HUES64 (cell line): Measurements from ENCODE around the gene LAMB3.

Experiments
- H3K27ac ChIP-seq: 2 replicates; pipeline ENCODE4 v1.7.0; 2013; ENCODE audit warnings: low read depth, low read length, inconsistent platforms
- H3K27me3 ChIP-seq: 2 replicates; pipeline ENCODE4 v1.6.1; 2013; ENCODE audit warnings: mild to moderate bottlenecking, low read length; ENCODE audit not compliant: insufficient read depth
- H3K36me3 ChIP-seq: 2 replicates; pipeline ENCODE4 v1.6.1; 2013; ENCODE audit warnings: mild to moderate bottlenecking, low read length; ENCODE audit not compliant: insufficient read depth
- H3K4me1 ChIP-seq: 2 replicates; pipeline ENCODE4 v1.6.1; 2013; ENCODE audit warnings: mild to moderate bottlenecking, low read length, moderate library complexity; ENCODE audit not compliant: insufficient read depth
- H3K4me3 ChIP-seq: 2 replicates; pipeline ENCODE4 v1.5.1; 2013; ENCODE audit warnings: mild to moderate bottlenecking, low read length, moderate library complexity
- H3K9ac ChIP-seq: 2 replicates; pipeline ENCODE4 v1.6.1; 2013; ENCODE audit warnings: mild to moderate bottlenecking, low read depth, low read length
- H3K9me3 ChIP-seq: 2 replicates; pipeline ENCODE4 v1.6.1; 2013; ENCODE audit warnings: low read depth, low read length; ENCODE audit not compliant: insufficient read depth
- WGBS: fragments of 150-250, 120-280 bp; methylation state at CpG from one replicate; pipeline ENCODE4 v1.1.7; 2013; ENCODE audit warnings: missing lambda C conversion rate; 5-methylcytosine and 5-hydroxymethylcytosine counted together

The LAMB3 gene

GRCh38 chr1:209659909-209660308 is 7.7 kb upstream of the LAMB3 start:
- no peak overlapping the region for H3K4me3 ChIP-seq
- no peaks in the 10 kb centered on the region for H3K27me3 ChIP-seq
- H3K9me3 ChIP-seq, result no peaks in the 10 kb centered on the region
- H3K9ac ChIP-seq, result no peak overlapping the region
- no peaks in the 10 kb centered on the region; the same call in 1 of the 2 replicates for H3K4me1 ChIP-seq
- 79% methylated on average over 4 of the region's 5 CpGs for WGBS
- H3K36me3 ChIP-seq, result no peaks in the 10 kb centered on the region
- no peak overlapping the region for H3K27ac ChIP-seq

DNA sequence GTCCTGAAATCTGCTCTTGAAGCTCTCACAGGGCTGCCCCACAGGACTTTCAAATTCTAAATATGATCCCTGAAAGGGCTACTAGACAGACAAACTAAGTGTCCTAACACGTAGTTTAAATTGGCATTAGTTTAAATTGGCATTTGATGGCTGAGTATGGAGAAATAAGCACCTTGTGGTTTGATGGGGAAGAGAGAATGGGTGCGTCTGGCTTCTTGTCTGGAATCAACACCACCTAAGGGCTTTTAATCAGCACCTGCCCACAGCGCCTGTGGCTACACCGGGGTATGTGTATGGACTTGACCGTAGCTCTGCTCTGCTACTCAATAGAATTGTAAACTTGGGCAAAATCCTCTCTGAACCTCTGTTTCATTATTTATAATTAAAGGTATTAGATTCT is 5.7 kb upstream of the LAMB3 start:
- Histone ChIP-seq H3K36me3 (no peaks in the 10 kb centered on the region), H3K27ac (no peak overlapping the region), H3K4me3 (no peak overlapping the region), H3K9me3 (no peaks in the 10 kb centered on the region), H3K4me1 (peaks cover 9% of the 10 kb centered on the region; the same call in 1 of the 2 replicates), H3K27me3 (no peaks in the 10 kb centered on the region), H3K9ac (no peak overlapping the region)
- 56% methylated on average over 5 of the region's 5 CpGs for WGBS

DNA sequence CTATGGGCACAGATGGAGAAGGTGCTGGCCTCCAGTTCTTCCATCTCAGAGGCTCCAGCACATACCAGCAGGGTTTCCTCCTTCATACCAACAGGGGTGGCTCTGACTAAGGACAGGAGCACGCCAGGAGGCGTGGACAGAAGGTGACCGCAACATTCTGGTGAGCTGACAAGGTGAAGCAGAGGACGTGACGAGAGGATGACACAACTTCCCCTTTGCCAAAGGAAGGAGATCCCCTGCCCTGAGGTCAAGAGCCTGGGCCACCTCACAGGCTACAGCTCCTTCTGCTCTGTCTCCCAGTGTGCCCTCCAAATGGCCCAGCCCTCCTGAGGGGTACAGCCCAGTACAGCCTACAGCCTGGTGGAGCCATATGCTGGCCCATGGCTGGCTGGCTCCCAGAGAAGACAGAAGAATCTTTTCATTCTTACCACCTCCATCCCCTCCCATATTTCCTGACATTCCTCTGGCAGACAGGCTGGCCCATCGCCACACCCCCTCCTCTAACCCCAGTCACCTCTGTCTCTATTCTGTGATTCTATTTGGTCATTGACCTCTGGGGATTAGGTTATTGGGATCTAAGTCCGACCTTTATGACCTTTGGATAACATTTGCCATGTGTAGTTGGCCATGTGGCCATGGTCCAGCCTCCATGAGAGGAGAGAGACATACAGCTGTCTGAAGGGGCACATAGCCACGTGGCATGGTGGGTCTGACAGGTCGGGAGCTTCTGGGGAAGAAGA is 5.1 kb upstream of the LAMB3 start:
- Histone ChIP-seq H3K4me1 (peaks cover 15% of the 10 kb centered on the region; the same call in 1 of the 2 replicates), H3K9me3 (no peaks in the 10 kb centered on the region), H3K9ac (no peak overlapping the region), H3K27me3 (no peaks in the 10 kb centered on the region), H3K36me3 (no peaks in the 10 kb centered on the region), H3K4me3 (no peak overlapping the region), H3K27ac (no peak overlapping the region)
- WGBS, result 81% methylated on average over 9 of the region's 9 CpGs

DNA sequence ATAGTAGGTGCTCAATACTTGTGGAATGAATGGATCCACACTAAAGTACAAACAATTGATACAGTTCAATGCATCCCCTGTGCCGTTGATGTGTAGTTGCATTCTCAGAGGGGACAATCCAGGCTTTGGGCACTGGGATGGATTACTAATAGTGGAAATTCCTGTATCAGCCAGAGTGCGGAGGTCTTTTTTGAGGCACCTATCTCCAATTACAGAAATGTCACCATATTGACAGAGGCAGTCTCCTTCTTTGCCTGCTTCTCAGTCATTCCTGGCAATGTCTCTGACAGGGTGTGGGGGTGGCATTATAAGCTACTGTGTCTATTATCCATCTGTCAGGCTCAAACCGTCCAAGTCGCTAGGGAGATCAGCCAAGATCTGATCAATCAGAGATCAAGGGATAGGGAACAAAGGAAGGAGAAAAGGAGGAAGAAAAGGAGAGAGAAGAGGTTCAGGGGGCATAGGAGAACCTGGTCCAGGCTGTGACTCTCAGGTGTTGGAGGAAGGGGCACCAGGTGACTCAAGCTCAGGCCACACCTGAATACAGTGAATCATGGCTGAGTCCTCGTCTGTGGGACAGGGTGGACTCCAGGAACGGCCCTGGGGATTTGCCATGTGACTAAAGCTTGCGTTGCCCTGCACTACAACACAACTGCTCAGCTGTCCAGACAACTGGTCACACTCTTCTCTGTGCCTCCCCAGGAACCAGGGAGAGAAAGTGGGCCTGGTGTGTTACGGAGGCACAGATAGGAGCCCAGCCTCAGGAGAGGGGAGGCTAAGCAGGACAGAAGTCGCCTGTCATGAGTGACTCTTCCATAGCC is 3.4 kb upstream of the LAMB3 start:
- H3K36me3 ChIP-seq, result no peaks in the 10 kb centered on the region
- no peak overlapping the region for H3K9ac ChIP-seq
- no peaks in the 10 kb centered on the region for H3K27me3 ChIP-seq
- H3K9me3 ChIP-seq, result no peaks in the 10 kb centered on the region
- H3K4me1 ChIP-seq, result peaks cover 16% of the 10 kb centered on the region; the same call in 1 of the 2 replicates
- H3K27ac ChIP-seq, result no peak overlapping the region
- no peak overlapping the region for H3K4me3 ChIP-seq
- 94% methylated on average over 9 of the region's 9 CpGs for WGBS

DNA sequence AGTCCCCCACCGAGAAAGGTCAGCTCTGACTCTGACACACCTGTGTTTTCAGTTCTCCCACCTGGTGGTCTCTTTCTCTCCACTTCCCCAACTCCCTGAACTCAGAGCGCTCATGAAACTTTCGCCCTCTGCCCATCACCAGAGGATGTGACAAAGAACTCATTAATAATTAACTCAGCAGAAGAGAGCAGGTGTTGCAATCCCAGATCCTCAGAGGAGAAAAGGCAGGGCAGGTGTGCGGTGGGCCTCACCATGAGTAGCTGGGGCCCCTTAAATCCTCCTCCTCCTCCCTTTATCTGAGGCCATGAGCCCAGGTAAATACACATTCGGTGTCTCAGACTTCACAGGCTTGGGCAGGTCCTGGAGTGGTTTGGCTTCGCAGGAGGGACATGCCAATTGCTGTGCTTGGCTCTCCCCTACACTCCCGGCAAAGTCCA is 1.7 kb upstream of the LAMB3 start:
- Histone ChIP-seq H3K27ac (no peak overlapping the region), H3K36me3 (no peaks in the 10 kb centered on the region), H3K9me3 (no peaks in the 10 kb centered on the region), H3K4me3 (no peak overlapping the region), H3K4me1 (peaks cover 16% of the 10 kb centered on the region; the same call in 1 of the 2 replicates), H3K27me3 (no peaks in the 10 kb centered on the region), H3K9ac (no peak overlapping the region)
- 91% methylated on average over 7 of the region's 7 CpGs for WGBS

- no peak overlapping the region for H3K9ac ChIP-seq
- no peak overlapping the region; the same call in 1 of the 2 replicates for H3K27ac ChIP-seq
- no peaks in the 10 kb centered on the region for H3K27me3 ChIP-seq
- H3K4me3 ChIP-seq, result no peak overlapping the region
- peaks cover 16% of the 10 kb centered on the region; the same call in 1 of the 2 replicates for H3K4me1 ChIP-seq
- H3K9me3 ChIP-seq, result no peaks in the 10 kb centered on the region
- 51% methylated on average over 2 of the region's 3 CpGs for WGBS
- no peaks in the 10 kb centered on the region for H3K36me3 ChIP-seq
Observed at GRCh38 chr1:209652873-209653401, 712 bp upstream of the LAMB3 start.

DNA sequence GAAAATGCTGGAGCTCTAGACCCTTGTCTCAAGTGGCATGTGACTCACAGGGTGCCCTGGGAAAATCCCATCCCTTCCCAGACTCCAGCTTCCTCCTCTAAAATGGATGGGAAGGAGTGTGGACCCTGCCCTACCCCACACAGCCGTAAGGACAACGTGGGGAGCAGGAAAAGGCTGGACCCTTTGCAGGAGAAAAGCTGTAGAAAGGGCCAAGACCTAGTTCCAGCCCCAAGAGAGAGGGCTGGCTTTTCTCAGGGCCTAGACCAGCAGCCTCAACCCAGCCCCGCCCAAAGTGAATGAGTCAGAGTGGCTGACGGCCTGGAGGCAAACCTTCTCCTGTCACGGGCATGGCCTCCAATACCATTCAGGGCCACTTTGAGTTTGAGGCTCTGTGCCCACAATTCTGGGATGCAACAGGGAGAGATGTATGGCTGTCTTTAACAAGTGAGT is 1.1 kb downstream of the LAMB3 start:
- Histone ChIP-seq H3K27ac (no peak overlapping the region), H3K9ac (no peak overlapping the region), H3K36me3 (no peaks in the 10 kb centered on the region), H3K9me3 (no peaks in the 10 kb centered on the region), H3K4me3 (no peak overlapping the region), H3K27me3 (no peaks in the 10 kb centered on the region), H3K4me1 (peaks cover 16% of the 10 kb centered on the region; the same call in 1 of the 2 replicates)
- 65% methylated on average over 5 of the region's 5 CpGs for WGBS

DNA sequence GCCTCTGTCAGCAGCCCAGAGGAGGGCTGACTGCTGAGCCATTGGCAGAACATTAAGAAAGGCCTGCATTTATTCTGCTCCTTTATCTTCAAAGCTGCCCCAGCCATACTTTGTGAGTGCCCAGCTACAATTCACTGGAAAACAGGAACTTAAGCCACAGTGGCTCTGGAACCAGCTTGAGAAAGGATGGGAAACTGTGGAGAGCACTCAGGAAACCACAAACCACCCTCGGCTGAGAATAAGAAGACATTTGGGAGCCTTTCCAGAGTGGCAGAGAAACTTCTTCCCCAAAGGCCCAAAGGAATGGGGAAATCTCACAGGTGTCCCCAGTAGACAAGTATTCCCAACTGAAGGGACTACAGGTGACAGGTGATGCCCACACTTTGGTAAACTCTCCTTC is 1.8 kb downstream of the LAMB3 start:
- Histone ChIP-seq H3K36me3 (no peaks in the 10 kb centered on the region), H3K9ac (no peak overlapping the region), H3K4me1 (peaks cover 16% of the 10 kb centered on the region; the same call in 1 of the 2 replicates), H3K27me3 (no peaks in the 10 kb centered on the region), H3K4me3 (no peak overlapping the region), H3K9me3 (no peaks in the 10 kb centered on the region), H3K27ac (no peak overlapping the region)
- WGBS, result 96% methylated on average over 1 of the region's 1 CpG

- H3K9ac ChIP-seq, result no peak overlapping the region
- H3K9me3 ChIP-seq, result no peaks in the 10 kb centered on the region
- no peaks in the 10 kb centered on the region for H3K36me3 ChIP-seq
- H3K4me1 ChIP-seq, result peaks cover 16% of the 10 kb centered on the region; the same call in 1 of the 2 replicates
- 81% methylated on average over 6 of the region's 6 CpGs for WGBS
- no peaks in the 10 kb centered on the region for H3K27me3 ChIP-seq
- H3K4me3 ChIP-seq, result no peak overlapping the region
- no peak overlapping the region for H3K27ac ChIP-seq
Observed at GRCh38 chr1:209648931-209649776, 3.1 kb downstream of the LAMB3 start.

DNA sequence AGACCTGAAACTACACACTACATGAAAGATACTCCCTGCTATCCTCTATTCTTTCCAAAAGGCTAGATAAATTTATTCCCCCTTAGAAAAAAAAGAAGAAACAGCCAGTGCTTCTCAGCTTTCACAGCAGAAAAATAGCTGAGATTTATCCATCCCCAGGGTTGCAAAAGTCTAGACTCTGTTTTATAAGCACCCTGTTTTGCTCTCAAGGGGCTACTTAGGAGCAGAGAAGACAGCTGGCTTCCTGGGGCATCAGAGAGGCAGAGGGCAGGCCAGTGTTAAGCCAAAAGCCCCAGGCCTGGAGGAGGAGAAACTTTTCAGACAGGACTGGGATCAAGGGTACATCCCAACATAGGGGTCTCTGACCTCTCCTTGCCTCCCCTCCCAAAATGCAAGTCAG is 3.9 kb downstream of the LAMB3 start:
- no peaks in the 10 kb centered on the region for H3K27me3 ChIP-seq
- H3K9me3 ChIP-seq, result no peaks in the 10 kb centered on the region
- H3K4me3 ChIP-seq, result no peak overlapping the region
- no peak overlapping the region for H3K27ac ChIP-seq
- no peak overlapping the region for H3K9ac ChIP-seq
- H3K4me1 ChIP-seq, result peaks cover 11% of the 10 kb centered on the region; the same call in 1 of the 2 replicates
- no peaks in the 10 kb centered on the region for H3K36me3 ChIP-seq
